ENCODE results near the gene COL6A2. TPM values are rescaled to one million over a fixed set of nuclear protein-coding genes. Genes with fewer than 3 reads are reported as not detected.

COL6A2 gene
- polyA plus RNA-seq, 1 of the 3 experiments (the other 2 are of a cell fraction), result 108 TPM

- H3F3A ChIP-seq (replicated peaks; ENCODE audit: insufficient read depth), result no peaks in the 10 kb centered on the region
- H3K27ac ChIP-seq (ENCODE audit: low read depth in 2 of 2, low read length in 1 of 2), result no peak overlapping the region
- H3K9me3 ChIP-seq, result no peaks in the 10 kb centered on the region
- no peak overlapping the region for H3K9ac ChIP-seq
- ChIA-PET CTCF (interaction anchor here (0.8 to 2.0 kb wide), 4 partner anchors 18 to 142 kb away, joined by 3 to 8 read pairs (median 5); partner anchors contain the start of gene COL6A2), POLR2A (interaction anchor here (1.3 kb wide), 1 partner anchor 13 kb away, joined by 3 read pairs; no protein-coding TSS in a partner anchor)
- peak; percentile 21 for DNase-seq
- 0 out of 2 replicates have a peak, but pooled peaks cover 3% of the 10 kb centered on the region for H3K79me2 ChIP-seq (ENCODE audit: insufficient read depth)
- no peak overlapping the region for H2AFZ ChIP-seq (ENCODE audit: low read depth)
- H3K36me3 ChIP-seq (replicated peaks in 1 of 2; ENCODE audit: control insufficient read depth in 1 of 2, insufficient read depth in 2 of 2, low read length in 1 of 2), result peaks cover 25 to 51% of the 10 kb centered on the region in 2 experiments
- TF ChIP-seq IRF3 (IDR thresholded peaks at IDR 0.05; ENCODE audit: low read depth, low read length) (no peak), RXRA (IDR thresholded peaks at IDR 0.05; ENCODE audit: borderline replicate concordance, low read depth) (no peak), EP300 (IDR thresholded peaks at IDR 0.05; ENCODE audit: borderline replicate concordance in 1 of 2, low read depth in 1 of 2, low read length in 1 of 2) (no peak), MAX (IDR thresholded peaks at IDR 0.05; ENCODE audit: low read depth) (no peak), POLR2AphosphoS5 (IDR thresholded peaks at IDR 0.05; ENCODE audit: low read depth, low read length) (no peak), USF2 (IDR thresholded peaks at IDR 0.05; ENCODE audit: borderline replicate concordance, low read depth, low read length) (no peak), GABPA (IDR thresholded peaks at IDR 0.05; ENCODE audit: low read depth) (no peak), RAD21 (IDR thresholded peaks at IDR 0.05; ENCODE audit: low read length) (no peak), CTCF (IDR thresholded peaks at IDR 0.05) (no peak), TEAD4 (IDR thresholded peaks at IDR 0.05; ENCODE audit: borderline replicate concordance, insufficient read depth) (no peak), GATA2 (CRISPR knock-in tag; IDR thresholded peaks at IDR 0.05) (no peak), SMC3 (IDR thresholded peaks at IDR 0.05; ENCODE audit: low read depth, low read length) (no peak), PBX3 (IDR thresholded peaks at IDR 0.05) (no peak), NRF1 (IDR thresholded peaks at IDR 0.05; ENCODE audit: low read depth, low read length) (no peak), ZBTB33 (IDR thresholded peaks at IDR 0.05; ENCODE audit: borderline replicate concordance, low read depth) (no peak), YY1 (IDR thresholded peaks at IDR 0.05; ENCODE audit: low read depth) (no peak)
- 82% methylated on average over 5 of the region's 17 CpGs for WGBS (ENCODE audit: low lambda C conversion rate)
- H3K4me2 ChIP-seq, result no peak overlapping the region
- H4K20me1 ChIP-seq (ENCODE audit: insufficient read depth), result no peaks in the 10 kb centered on the region; the same call in 1 of the 2 replicates
- H3K4me3 ChIP-seq (ENCODE audit: low read depth in 2 of 2, low read length in 1 of 2), result no peak overlapping the region
- no peaks in the 10 kb centered on the region for H3K27me3 ChIP-seq (ENCODE audit: insufficient read depth)
- H3K9me2 ChIP-seq, result no peaks in the 10 kb centered on the region
- peaks cover 0 to 7% of the 10 kb centered on the region in 2 experiments; a peak in 1 of 4 replicates for H3K4me1 ChIP-seq (ENCODE audit: control insufficient read depth in 1 of 2, insufficient read depth in 2 of 2, low read depth in 1 of 2, low read length in 1 of 2)
Measured at GRCh38 chr21:46115441-46116188, 17.7 kb downstream of the COL6A2 start.

Data from SK-N-SH (cell line).